GM23338 (cell line): ENCODE results near the gene TMEM139. TPM values are rescaled to one million over a fixed set of nuclear protein-coding genes. Genes with fewer than 3 reads are reported as not detected.

ENCODE experiments used
- ATAC-seq: fragments of 200-7000 bp; cut with Tn5 transposase; 3 replicates; pipeline ENCODE4 v1.9.1; 2020
- DNase-seq: peaks from one replicate; pipeline ENCODE4 v3.0.0-alpha.2; 2015; ENCODE audit warnings: low spot score
- H2AFZ ChIP-seq: fragments of 200-600 bp; sonication (generic); 2 replicates; pipeline ENCODE4 v1.8.0; 2016; ENCODE audit warnings: antibody characterized with exemption, mild to moderate bottlenecking, moderate library complexity
- H3F3A ChIP-seq: fragments of 200-600 bp; sonication (generic); replicated peaks from 2 replicates; pipeline ENCODE4 v1.8.0; 2017; ENCODE audit warnings: antibody characterized with exemption, mixed run types, low read depth
- H3K27ac ChIP-seq: fragments of 200-600 bp; sonication (generic); 2 replicates; pipeline ENCODE4 v1.6.1; 2016; ENCODE audit warnings: low read depth
- H3K27me3 ChIP-seq: fragments of 200-600 bp; sonication (generic); 2 replicates; pipeline ENCODE4 v1.8.0; 2016; ENCODE audit warnings: mild to moderate bottlenecking, mixed run types, moderate library complexity; ENCODE audit not compliant: insufficient read depth
- H3K36me3 ChIP-seq: fragments of 200-600 bp; sonication (generic); 2 replicates; pipeline ENCODE4 v1.8.0; 2016; ENCODE audit warnings: mild to moderate bottlenecking; ENCODE audit not compliant: insufficient read depth
- H3K4me1 ChIP-seq: fragments of 200-600 bp; sonication (generic); 2 replicates; pipeline ENCODE4 v1.8.0; 2016; ENCODE audit warnings: mild to moderate bottlenecking, moderate library complexity; ENCODE audit not compliant: insufficient read depth
- H3K4me2 ChIP-seq: fragments of 200-600 bp; sonication (generic); 2 replicates; pipeline ENCODE4 v1.7.1; 2017; ENCODE audit warnings: mixed run types
- H3K4me3 ChIP-seq: fragments of 200-600 bp; sonication (generic); 2 replicates; pipeline ENCODE4 v1.6.1; 2016; ENCODE audit warnings: mixed run types
- H3K79me2 ChIP-seq: fragments of 200-600 bp; sonication (generic); replicated peaks from 2 replicates; pipeline ENCODE4 v1.8.0; 2017; ENCODE audit warnings: mild to moderate bottlenecking; ENCODE audit not compliant: insufficient read depth
- H3K9me2 ChIP-seq: fragments of 200-600 bp; sonication (generic); 2 replicates; pipeline ENCODE4 v1.8.0; 2017; ENCODE audit not compliant: insufficient read depth
- H4K20me1 ChIP-seq: fragments of 200-600 bp; sonication (generic); replicated peaks from 2 replicates; pipeline ENCODE4 v1.8.0; 2017; ENCODE audit warnings: mild to moderate bottlenecking; ENCODE audit not compliant: insufficient read depth
- H3K27ac Mint-ChIP-seq: 2 replicates; pipeline ENCODE4 v1.8.0; 2020; ENCODE audit warnings: inconsistent platforms, mild to moderate bottlenecking, moderate library complexity, mixed read lengths
- H3K27me3 Mint-ChIP-seq: 3 replicates; pipeline ENCODE4 v1.8.0; 2022; ENCODE audit warnings: low read depth, mild to moderate bottlenecking, moderate library complexity, mixed read lengths, inconsistent platforms; ENCODE audit not compliant: insufficient read depth, poor library complexity
- H3K36me3 Mint-ChIP-seq: 3 replicates; pipeline ENCODE4 v1.8.0; 2021; ENCODE audit warnings: low read depth, mild to moderate bottlenecking, inconsistent platforms, moderate library complexity, mixed read lengths
- H3K4me1 Mint-ChIP-seq: 3 replicates; pipeline ENCODE4 v1.8.0; 2020; ENCODE audit warnings: mild to moderate bottlenecking, inconsistent platforms, mixed read lengths
- H3K4me3 Mint-ChIP-seq: 3 replicates; pipeline ENCODE4 v1.8.0; 2021; ENCODE audit warnings: moderate library complexity, mild to moderate bottlenecking, inconsistent platforms, mixed read lengths
- H3K9me3 Mint-ChIP-seq: 3 replicates; pipeline ENCODE4 v1.8.0; 2020; ENCODE audit warnings: moderate library complexity, mild to moderate bottlenecking, inconsistent platforms, mixed read lengths
- CREB1 ChIP-seq: fragments of 250-450 bp; sonication (Bioruptor Pico); IDR thresholded peaks from 2 replicates; pipeline ENCODE4 v1.5.0; 2020; ENCODE audit warnings: low read depth, mild to moderate bottlenecking, moderate library complexity
- EZH2 ChIP-seq: fragments of 200-600 bp; sonication (generic); IDR thresholded peaks from one replicate; pipeline ENCODE4 v1.8.0; 2017; ENCODE audit warnings: antibody characterized with exemption, mild to moderate bottlenecking, low read depth; ENCODE audit not compliant: unreplicated experiment
- EZH2phosphoT487 ChIP-seq: fragments of 200-600 bp; sonication (generic); IDR thresholded peaks from one replicate; pipeline ENCODE4 v1.8.1; 2018; ENCODE audit warnings: antibody characterized with exemption; ENCODE audit not compliant: unreplicated experiment
- JUNB ChIP-seq: IDR thresholded peaks from one replicate; pipeline ENCODE4 v1.6.1; 2016; ENCODE audit warnings: antibody characterized with exemption; ENCODE audit not compliant: unreplicated experiment
- NANOG ChIP-seq: IDR thresholded peaks from 2 replicates; pipeline ENCODE4 v1.6.1; 2016; ENCODE audit warnings: antibody characterized with exemption, borderline replicate concordance
- POLR2AphosphoS5 ChIP-seq: IDR thresholded peaks from 2 replicates; pipeline ENCODE4 v1.6.1; 2016; ENCODE audit warnings: antibody characterized with exemption, low read depth
- REST ChIP-seq: IDR thresholded peaks from one replicate; pipeline ENCODE4 v1.6.1; 2018; ENCODE audit warnings: antibody characterized with exemption; ENCODE audit not compliant: unreplicated experiment
- STAT1 ChIP-seq: IDR thresholded peaks from one replicate; pipeline ENCODE4 v1.6.1; 2016; ENCODE audit warnings: antibody characterized with exemption; ENCODE audit not compliant: unreplicated experiment
- ZNF114 ChIP-seq: fragments of 250-450 bp; sonication (Bioruptor Pico); IDR thresholded peaks from 2 replicates; pipeline ENCODE4 v1.5.0; 2020; ENCODE audit warnings: mild to moderate bottlenecking, moderate library complexity
- ZNF331 ChIP-seq: fragments of 250-450 bp; sonication (Bioruptor Pico); IDR thresholded peaks from 2 replicates; pipeline ENCODE4 v1.5.0; 2020; ENCODE audit warnings: low read depth, mild to moderate bottlenecking, moderate library complexity
- ZNF462 ChIP-seq: fragments of 250-450 bp; sonication (Bioruptor Pico); IDR thresholded peaks from 2 replicates; pipeline ENCODE4 v1.5.0; 2020; ENCODE audit warnings: mild to moderate bottlenecking, moderate library complexity
- polyA plus RNA-seq: library from polyadenylated mRNA; unstranded; fragments of >200 nt; fragmentation: Nextera tagmentation; extraction: Ambion mirVana; gene quantifications from 2 replicates; pipeline ENCODE4 v1.2.1, GENCODE V29; 2016
- total RNA-seq: library from RNA; depleted of rRNA; stranded (reverse); fragments of >200 nt; shearing (Covaris generic); gene quantifications from 2 replicates; pipeline ENCODE4 v1.2.3, GENCODE V29; 2014

Gene TMEM139
- total and polyA plus RNA-seq, 2 experiments from 2014 or later = 3.3 to 3.6 TPM

- TF ChIP-seq REST = no peak
- no peak for TF ChIP-seq CREB1 (CRISPR knock-in tag)
- TF ChIP-seq ZNF331 (CRISPR knock-in tag) = no peak
- no peak for TF ChIP-seq JUNB
- no peak for TF ChIP-seq POLR2AphosphoS5
Observed at GRCh38 chr7:143280566-143280965, 4.2 kb upstream of the TMEM139 start (continued).

GRCh38 chr7:143281529-143281928 lies 3.2 kb upstream of the TMEM139 start:
- Histone ChIP-seq H3K9me2 (no peaks in the 10 kb centered on the region), H3K36me3 (no peaks in the 10 kb centered on the region), H3K79me2 (no peaks in the 10 kb centered on the region), H3K4me2 (no peak overlapping the region), H3K27ac (no peak overlapping the region), H3K4me1 (peaks cover 31% of the 10 kb centered on the region), H3K4me3 (no peak overlapping the region), H2AFZ (no peak overlapping the region), H4K20me1 (no peaks in the 10 kb centered on the region), H3F3A (peaks cover 13% of the 10 kb centered on the region; the same call in 1 of the 2 replicates), H3K27me3 (peaks cover 12% of the 10 kb centered on the region)
- Mint-ChIP-seq H3K9me3 (peaks cover 4% of the 10 kb centered on the region; the same call in 1 of the 3 replicates), H3K4me1 (peaks cover 35% of the 10 kb centered on the region), H3K36me3 (peaks cover 5% of the 10 kb centered on the region; the same call in 2 of the 3 replicates), H3K4me3 (no peak overlapping the region), H3K27ac (no peak overlapping the region), H3K27me3 (peaks cover 23% of the 10 kb centered on the region)
- DNase-seq (no peak), ATAC-seq (no peak)
- TF ChIP-seq ZNF462 (CRISPR knock-in tag) (no peak), NANOG (no peak), REST (no peak), ZNF331 (CRISPR knock-in tag) (no peak), EZH2 (no peak), EZH2phosphoT487 (no peak), POLR2AphosphoS5 (no peak), JUNB (no peak), STAT1 (no peak), ZNF114 (CRISPR knock-in tag) (no peak)
